Adrenal gland (tissue), 12 donors: ENCODE data around the gene MACF1. TPM values are rescaled to one million over a fixed set of nuclear protein-coding genes. Genes with fewer than 3 reads are reported as not detected.

Experiments used
- DNase-seq, 7 donors: peaks; one replicate each; pipeline ENCODE4 v3.0.0-alpha.2; 2019 to 2020
- H3K27ac ChIP-seq, 5 donors: fragments of 200-600 bp; sonication (generic) in 4 of 5; 1 replicate in 3 of 5; 2 replicates in 2 of 5; pipeline versions ENCODE4 v1.5.1 to v1.8.0; 2016 to 2020; ENCODE audit warnings: mild to moderate bottlenecking in 1 of 5
- H3K27me3 ChIP-seq: fragments of 200-600 bp; 2 replicates; pipeline ENCODE4 v1.8.0; 2021
- H3K36me3 ChIP-seq, 2 donors: fragments of 200-600 bp; replicated peaks in 1 of 2; 1 replicate in 1 of 2; 2 replicates in 1 of 2; pipeline versions ENCODE4 v1.5.1 to v1.8.0; 2018 to 2022
- H3K4me1 ChIP-seq, 2 donors: fragments of 200-600 bp; replicated peaks in 1 of 2; 1 replicate in 1 of 2; 2 replicates in 1 of 2; pipeline versions ENCODE4 v1.5.1 to v1.8.0; 2018 to 2021
- H3K4me3 ChIP-seq, 4 donors: fragments of 200-600 bp; sonication (generic) in 3 of 4; one replicate each; pipeline ENCODE4 v1.5.1; 2016 to 2018
- H3K9me3 ChIP-seq, 3 donors: fragments of 200-600 bp; sonication (generic) in 1 of 3; replicated peaks in 1 of 3; 1 replicate in 2 of 3; 2 replicates in 1 of 3; pipeline versions ENCODE4 v1.5.1 to v1.8.0; 2016 to 2021
- POLR2A ChIP-seq, 2 donors: fragments of 450-650 bp; IDR thresholded peaks; one replicate each; pipeline ENCODE4 v1.6.1; 2017; ENCODE audit warnings: antibody characterized with exemption in 2 of 2, mild to moderate bottlenecking in 2 of 2, moderate library complexity in 1 of 2
- WGBS, 4 donors: extraction: QIAGEN DNeasy Blood & Tissue Kit in 2 of 4; methylation state at CpG; one replicate each; pipeline versions ENCODE4 v1.1.5 to v1.1.7; 2013 to 2017; 5-methylcytosine and 5-hydroxymethylcytosine counted together
- intact Hi-C, 2 donors: fragments of 100-400 bp; cut with DNase I; formaldehyde crosslinking; loops; one replicate each; pipeline versions ENCODE4 v1.14.1 to v1.15.0; 2022 to 2023
- polyA plus RNA-seq, 3 donors: library from polyadenylated mRNA; stranded (reverse); fragments of 200-250 nt in 2 of 3; fragments of 350-450 nt in 1 of 3; fragmentation: Illumina TruSeq in 1 of 3; extraction: RNeasy Lipid Tissue Mini Kit (QIAGEN cat#74804) in 1 of 3; gene quantifications; one replicate each; pipeline ENCODE4 v1.2.3, GENCODE V29; 2013 to 2014
- total RNA-seq, 9 donors: library from RNA; depleted of rRNA in 4 of 9; stranded (reverse); fragments of >200 nt in 4 of 9; fragments of 120-200 nt in 1 of 9; fragmentation: NEBNext Ultra II Directional in 1 of 9; extraction: Animal tissue kit (Norgen Biotek cat#: 25700) in 1 of 9; gene quantifications; one replicate each; pipeline versions ENCODE4 v1.1.0 to v1.2.4, GENCODE V29; 2013 to 2023
- TF ChIP-seq, protein P1 (sequence below), 6 experiments: fragments of 450-650 bp in 4 of 6; fragments of 200-600 bp in 2 of 6; sonication (generic) in 1 of 6; IDR thresholded peaks; 1 replicate in 5 of 6; 2 replicates in 1 of 6; pipeline versions ENCODE4 v1.5.1 to v1.8.0; 2016 to 2021; ENCODE audit warnings: antibody characterized with exemption in 6 of 6, mild to moderate bottlenecking in 2 of 6, moderate library complexity in 1 of 6
- donor health status: healthy with polysubstance abuse.
- donor health status: Bipolar disorder and iron deficiency.
- donor health status: DM: yes; HTN: yes; CAD: no.
- donor health status: DM: no; HTN: no; CAD: no.
- donor health status: DM: no; HTN: no; CAD: no.
- donor health status: DM: yes; HTN: yes; CAD: no.

Gene MACF1
- total and polyA plus RNA-seq, 12 donors, result 85.1 to 334 (median 219) TPM

DNA sequence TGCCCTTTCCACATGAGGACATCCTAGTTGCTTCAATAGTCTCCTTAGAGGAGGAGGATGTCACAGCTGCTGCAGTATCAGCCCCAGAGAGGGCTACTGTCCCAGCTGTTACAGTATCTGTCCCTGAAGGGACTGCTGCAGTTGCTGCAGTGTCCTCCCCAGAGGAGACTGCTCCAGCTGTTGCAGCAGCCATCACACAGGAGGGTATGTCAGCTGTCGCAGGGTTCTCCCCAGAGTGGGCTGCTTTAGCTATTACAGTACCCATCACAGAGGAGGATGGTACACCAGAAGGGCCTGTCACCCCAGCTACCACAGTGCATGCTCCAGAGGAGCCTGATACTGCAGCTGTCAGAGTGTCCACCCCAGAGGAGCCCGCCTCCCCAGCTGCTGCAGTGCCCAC, 208.4 kb downstream of the MACF1 start:
- intact Hi-C loops, result no loop called here
- 86 to 100% (median 90%) methylated on average over 1 to 2 of the region's 2 CpGs; no CpG with 5 or more reads in 1 of the 4 donors for WGBS, 4 donors
- no peak overlapping the region for H3K27ac ChIP-seq

GRCh38 chr1:39413902-39414528, 209.5 kb downstream of the MACF1 start:
- Histone ChIP-seq H3K9me3 (no peaks in the 10 kb centered on the region), H3K36me3 (no peaks in the 10 kb centered on the region), H3K27me3 (no peaks in the 10 kb centered on the region), H3K4me3 (no peak overlapping the region), H3K4me1 (peaks cover 24 to 49% of the 10 kb centered on the region in 2 donors), H3K27ac (no peak overlapping the region)
- 90 to 96% (median 90%) methylated on average over 2 to 4 of the region's 4 CpGs for whole genome bisulfite sequencing, 4 donors
- intact Hi-C loops, result no loop called here
- no peak for DNase-seq
- no peak for TF ChIP-seq POLR2A (IDR thresholded peaks at IDR 0.05)

More for the DNA sequence above, 208.4 kb downstream of the MACF1 start:
- Histone ChIP-seq H3K9me3 (no peaks in the 10 kb centered on the region), H3K36me3 (no peaks in the 10 kb centered on the region), H3K27me3 (no peaks in the 10 kb centered on the region), H3K4me3 (no peak overlapping the region), H3K4me1 (peaks cover 24 to 53% of the 10 kb centered on the region in 2 donors)
- no peak for TF ChIP-seq POLR2A (IDR thresholded peaks at IDR 0.05)
- TF ChIP-seq, protein P1, sequence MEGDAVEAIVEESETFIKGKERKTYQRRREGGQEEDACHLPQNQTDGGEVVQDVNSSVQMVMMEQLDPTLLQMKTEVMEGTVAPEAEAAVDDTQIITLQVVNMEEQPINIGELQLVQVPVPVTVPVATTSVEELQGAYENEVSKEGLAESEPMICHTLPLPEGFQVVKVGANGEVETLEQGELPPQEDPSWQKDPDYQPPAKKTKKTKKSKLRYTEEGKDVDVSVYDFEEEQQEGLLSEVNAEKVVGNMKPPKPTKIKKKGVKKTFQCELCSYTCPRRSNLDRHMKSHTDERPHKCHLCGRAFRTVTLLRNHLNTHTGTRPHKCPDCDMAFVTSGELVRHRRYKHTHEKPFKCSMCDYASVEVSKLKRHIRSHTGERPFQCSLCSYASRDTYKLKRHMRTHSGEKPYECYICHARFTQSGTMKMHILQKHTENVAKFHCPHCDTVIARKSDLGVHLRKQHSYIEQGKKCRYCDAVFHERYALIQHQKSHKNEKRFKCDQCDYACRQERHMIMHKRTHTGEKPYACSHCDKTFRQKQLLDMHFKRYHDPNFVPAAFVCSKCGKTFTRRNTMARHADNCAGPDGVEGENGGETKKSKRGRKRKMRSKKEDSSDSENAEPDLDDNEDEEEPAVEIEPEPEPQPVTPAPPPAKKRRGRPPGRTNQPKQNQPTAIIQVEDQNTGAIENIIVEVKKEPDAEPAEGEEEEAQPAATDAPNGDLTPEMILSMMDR (IDR thresholded peaks at IDR 0.05), result no peak
- DNase-seq, result no peak

DNA sequence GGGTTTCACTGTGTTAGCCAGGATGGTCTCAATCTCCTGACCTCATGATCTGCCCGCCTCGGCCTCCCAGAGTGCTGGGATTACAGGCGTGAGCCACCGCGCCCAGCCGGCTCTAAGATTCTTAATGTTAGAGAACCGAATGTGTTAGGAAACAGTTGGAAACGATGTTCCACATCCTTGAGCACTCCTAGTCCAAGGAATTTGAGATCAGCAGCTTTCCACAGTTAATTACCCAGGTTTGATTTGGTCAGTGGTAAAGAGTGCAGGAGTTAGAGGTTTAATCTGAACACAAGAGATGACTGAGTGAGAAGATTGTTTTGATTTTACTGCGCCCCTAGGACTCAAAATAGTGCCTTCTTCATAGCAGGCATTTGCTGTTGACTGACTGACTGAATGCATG, 211.1 kb downstream of the MACF1 start:
- no peak overlapping the region for H3K27ac ChIP-seq
- TF ChIP-seq, protein P1 (IDR thresholded peaks at IDR 0.05), result no peak
- TF ChIP-seq POLR2A (IDR thresholded peaks at IDR 0.05), result no peak
- no peaks in the 10 kb centered on the region for H3K36me3 ChIP-seq
- intact Hi-C loops, result no loop called here
- 91 to 95% (median 91%) methylated on average over 9 of the region's 9 CpGs for WGBS, 4 donors
- no peaks in the 10 kb centered on the region for H3K9me3 ChIP-seq
- H3K27me3 ChIP-seq, result no peaks in the 10 kb centered on the region
- no peak overlapping the region for H3K4me3 ChIP-seq
- no peak for DNase-seq
- peaks cover 13 to 36% of the 10 kb centered on the region in 2 donors for H3K4me1 ChIP-seq

- H3K9me3 ChIP-seq, result no peaks in the 10 kb centered on the region
- H3K36me3 ChIP-seq, result no peaks in the 10 kb centered on the region
- DNase-seq, result no peak
- no peak overlapping the region for H3K27ac ChIP-seq
- intact Hi-C loops, result no loop called here
- H3K4me3 ChIP-seq, result no peak overlapping the region
- no peaks in the 10 kb centered on the region for H3K27me3 ChIP-seq
- peaks cover 3 to 25% of the 10 kb centered on the region in 2 donors for H3K4me1 ChIP-seq
- TF ChIP-seq POLR2A (IDR thresholded peaks at IDR 0.05), result no peak
- TF ChIP-seq, protein P1 (IDR thresholded peaks at IDR 0.05), result no peak
Observed at GRCh38 chr1:39416609-39417008, 212.1 kb downstream of the MACF1 start.

- DNase-seq, result no peak
- TF ChIP-seq POLR2A (IDR thresholded peaks at IDR 0.05), result no peak
- TF ChIP-seq, protein P1 (IDR thresholded peaks at IDR 0.05), result no peak
- H3K36me3 ChIP-seq, result peaks cover 0 to 10% of the 10 kb centered on the region in 2 donors
- no peak overlapping the region for H3K4me3 ChIP-seq
- peaks cover 0 to 14% of the 10 kb centered on the region in 2 donors for H3K4me1 ChIP-seq
- no peaks in the 10 kb centered on the region for H3K27me3 ChIP-seq
- intact Hi-C loops, result no loop called here
- no peak overlapping the region for H3K27ac ChIP-seq
- 84 to 92% (median 89%) methylated on average over 4 of the region's 4 CpGs for WGBS, 4 donors
- H3K9me3 ChIP-seq, result no peaks in the 10 kb centered on the region
Observed at GRCh38 chr1:39418236-39418635, 213.7 kb downstream of the MACF1 start.
